IPS-18a (cell line): ENCODE measurements around the gene RPTOR.

Experiments used
- H3K27ac ChIP-seq: one replicate; pipeline ENCODE4 v1.5.1; 2013; ENCODE audit warnings: low read length
- H3K27me3 ChIP-seq: one replicate; pipeline ENCODE4 v1.6.1; 2013; ENCODE audit warnings: mild to moderate bottlenecking, low read length; ENCODE audit not compliant: control insufficient read depth, insufficient read depth
- H3K36me3 ChIP-seq: one replicate; pipeline ENCODE4 v1.6.1; 2013; ENCODE audit warnings: low read depth, low read length; ENCODE audit not compliant: control insufficient read depth
- H3K4me1 ChIP-seq: one replicate; pipeline ENCODE4 v1.6.1; 2013; ENCODE audit warnings: low read depth, low read length; ENCODE audit not compliant: control insufficient read depth
- H3K4me3 ChIP-seq: one replicate; pipeline ENCODE4 v1.5.1; 2013; ENCODE audit warnings: low read length
- H3K9ac ChIP-seq: one replicate; pipeline ENCODE4 v1.6.1; 2013; ENCODE audit warnings: mild to moderate bottlenecking, low read length, moderate library complexity
- H3K9me3 ChIP-seq: one replicate; pipeline ENCODE4 v1.6.1; 2013; ENCODE audit warnings: low read depth, low read length; ENCODE audit not compliant: control insufficient read depth

RPTOR gene

GRCh38 chr17:80960037-80960796 lies 415.6 kb downstream of the RPTOR start:
- no peak overlapping the region for H3K9ac ChIP-seq
- no peaks in the 10 kb centered on the region for H3K9me3 ChIP-seq
- H3K4me1 ChIP-seq = no peaks in the 10 kb centered on the region
- H3K4me3 ChIP-seq = no peak overlapping the region
- H3K27ac ChIP-seq = no peak overlapping the region
- H3K27me3 ChIP-seq = no peaks in the 10 kb centered on the region
- H3K36me3 ChIP-seq = no peaks in the 10 kb centered on the region

- Histone ChIP-seq H3K27ac (no peak overlapping the region), H3K36me3 (no peaks in the 10 kb centered on the region), H3K4me3 (no peak overlapping the region), H3K4me1 (no peaks in the 10 kb centered on the region), H3K27me3 (no peaks in the 10 kb centered on the region), H3K9me3 (no peaks in the 10 kb centered on the region), H3K9ac (no peak overlapping the region)
Measured at GRCh38 chr17:80960797-80961452, 416.3 kb downstream of the RPTOR start.

- Histone ChIP-seq H3K36me3 (no peaks in the 10 kb centered on the region), H3K27me3 (no peaks in the 10 kb centered on the region), H3K4me3 (no peak overlapping the region), H3K27ac (no peak overlapping the region), H3K9ac (no peak overlapping the region), H3K4me1 (no peaks in the 10 kb centered on the region), H3K9me3 (no peaks in the 10 kb centered on the region)
Measured at GRCh38 chr17:80961541-80962330, 417.1 kb downstream of the RPTOR start.

GRCh38 chr17:80962356-80963329 lies 418.0 kb downstream of the RPTOR start:
- Histone ChIP-seq H3K9me3 (no peaks in the 10 kb centered on the region), H3K4me1 (no peaks in the 10 kb centered on the region), H3K4me3 (no peak overlapping the region), H3K27ac (no peak overlapping the region), H3K36me3 (no peaks in the 10 kb centered on the region), H3K9ac (no peak overlapping the region), H3K27me3 (no peaks in the 10 kb centered on the region)

- no peak overlapping the region for H3K4me3 ChIP-seq
- no peaks in the 10 kb centered on the region for H3K36me3 ChIP-seq
- H3K4me1 ChIP-seq = no peaks in the 10 kb centered on the region
- no peak overlapping the region for H3K9ac ChIP-seq
- no peaks in the 10 kb centered on the region for H3K27me3 ChIP-seq
- H3K9me3 ChIP-seq = no peaks in the 10 kb centered on the region
- H3K27ac ChIP-seq = no peak overlapping the region
Measured at GRCh38 chr17:80963812-80964543, 419.3 kb downstream of the RPTOR start.

GRCh38 chr17:80964544-80964856 lies 419.9 kb downstream of the RPTOR start:
- H3K9me3 ChIP-seq = no peaks in the 10 kb centered on the region
- H3K4me1 ChIP-seq = no peaks in the 10 kb centered on the region
- H3K27ac ChIP-seq = no peak overlapping the region
- H3K36me3 ChIP-seq = no peaks in the 10 kb centered on the region
- no peak overlapping the region for H3K4me3 ChIP-seq
- H3K9ac ChIP-seq = no peak overlapping the region
- no peaks in the 10 kb centered on the region for H3K27me3 ChIP-seq

GRCh38 chr17:80964859-80965580 lies 420.4 kb downstream of the RPTOR start:
- Histone ChIP-seq H3K27me3 (no peaks in the 10 kb centered on the region), H3K27ac (no peak overlapping the region), H3K36me3 (no peaks in the 10 kb centered on the region), H3K9me3 (no peaks in the 10 kb centered on the region), H3K4me1 (no peaks in the 10 kb centered on the region), H3K9ac (no peak overlapping the region), H3K4me3 (no peak overlapping the region)

GRCh38 chr17:80965606-80966005 lies 421.0 kb downstream of the RPTOR start:
- no peak overlapping the region for H3K27ac ChIP-seq
- no peaks in the 10 kb centered on the region for H3K9me3 ChIP-seq
- H3K4me3 ChIP-seq = no peak overlapping the region
- H3K27me3 ChIP-seq = no peaks in the 10 kb centered on the region
- H3K9ac ChIP-seq = no peak overlapping the region
- H3K4me1 ChIP-seq = no peaks in the 10 kb centered on the region
- no peaks in the 10 kb centered on the region for H3K36me3 ChIP-seq

- Histone ChIP-seq H3K27me3 (no peaks in the 10 kb centered on the region), H3K36me3 (no peaks in the 10 kb centered on the region), H3K4me3 (no peak overlapping the region), H3K9ac (no peak overlapping the region), H3K27ac (no peak overlapping the region), H3K9me3 (no peaks in the 10 kb centered on the region), H3K4me1 (no peaks in the 10 kb centered on the region)
Measured at GRCh38 chr17:80967404-80967872, 422.8 kb downstream of the RPTOR start.

- Histone ChIP-seq H3K4me3 (no peak overlapping the region), H3K4me1 (no peaks in the 10 kb centered on the region), H3K36me3 (no peaks in the 10 kb centered on the region), H3K9ac (no peak overlapping the region), H3K27ac (no peak overlapping the region), H3K9me3 (no peaks in the 10 kb centered on the region), H3K27me3 (no peaks in the 10 kb centered on the region)
Measured at GRCh38 chr17:80968602-80969029, 424.0 kb downstream of the RPTOR start.
